ENCODE results near the gene DNAJC11. TPM values are rescaled to one million over a fixed set of nuclear protein-coding genes. Genes with fewer than 3 reads are reported as not detected.
A peak's percentile ranks its signal among the peaks of the same experiment; 100 is the strongest.

The DNAJC11 gene
- polyA plus RNA-seq, 1 of the 3 experiments (the other 2 are of a cell fraction): 38.2 TPM

- no peak for TF ChIP-seq REST (IDR thresholded peaks at IDR 0.05; ENCODE audit: low read depth, low read length)
- no peak for TF ChIP-seq TCF12 (IDR thresholded peaks at IDR 0.05)
- no peak for TF ChIP-seq RAD21 (IDR thresholded peaks at IDR 0.05; ENCODE audit: low read length)
Measured at GRCh38 chr1:6745073-6745472, 43.5 kb upstream of the DNAJC11 start (continued).

GRCh38 chr1:6743189-6744101, 41.8 kb upstream of the DNAJC11 start:
- POLR2A ChIA-PET: no interaction called here
- no peak for TF ChIP-seq USF1 (IDR thresholded peaks at IDR 0.05; ENCODE audit: borderline replicate concordance, low read depth)
- TF ChIP-seq TCF12 (IDR thresholded peaks at IDR 0.05): peak; percentile 52
- peak; percentile 77 for TF ChIP-seq PBX3 (IDR thresholded peaks at IDR 0.05)
- no peak for TF ChIP-seq IRF3 (IDR thresholded peaks at IDR 0.05; ENCODE audit: low read depth, low read length)
- TF ChIP-seq MEF2A (IDR thresholded peaks at IDR 0.05; ENCODE audit: borderline replicate concordance, low read depth): peak; percentile 80; the same call in 1 of the 2 replicates
- TF ChIP-seq CTCF (IDR thresholded peaks at IDR 0.05): no peak
- no peak for TF ChIP-seq YY1 (IDR thresholded peaks at IDR 0.05; ENCODE audit: low read depth)
- peak; percentile 12; the same call in 1 of the 2 replicates for TF ChIP-seq JUND (IDR thresholded peaks at IDR 0.05)
- no peak for TF ChIP-seq GABPA (IDR thresholded peaks at IDR 0.05; ENCODE audit: low read depth)
- TF ChIP-seq ZBTB33 (IDR thresholded peaks at IDR 0.05; ENCODE audit: borderline replicate concordance, low read depth): no peak
- TF ChIP-seq NFIC (IDR thresholded peaks at IDR 0.05; ENCODE audit: borderline replicate concordance): peak; percentile 60; the same call in 1 of the 2 replicates
- no peak for TF ChIP-seq TEAD4 (IDR thresholded peaks at IDR 0.05; ENCODE audit: borderline replicate concordance, insufficient read depth)
- no peak for TF ChIP-seq USF2 (IDR thresholded peaks at IDR 0.05; ENCODE audit: borderline replicate concordance, low read depth, low read length)
- TF ChIP-seq MAX (IDR thresholded peaks at IDR 0.05; ENCODE audit: low read depth): peak; percentile 47; the same call in 1 of the 2 replicates
- no peak for TF ChIP-seq RFX5 (IDR thresholded peaks at IDR 0.05; ENCODE audit: low read length)

More at GRCh38 chr1:6743189-6744101, 41.8 kb upstream of the DNAJC11 start:
- Histone ChIP-seq H3K4me1 (ENCODE audit: control insufficient read depth in 1 of 2, insufficient read depth in 2 of 2, low read depth in 1 of 2, low read length in 1 of 2) (peaks cover 0 to 9% of the 10 kb centered on the region in 2 experiments; a peak in 1 of 4 replicates), H2AFZ (ENCODE audit: low read depth) (peak overlapping the region; percentile 79), H3K36me3 (replicated peaks in 1 of 2; ENCODE audit: control insufficient read depth in 1 of 2, insufficient read depth in 2 of 2, low read length in 1 of 2) (no peaks in the 10 kb centered on the region), H3F3A (replicated peaks; ENCODE audit: insufficient read depth) (peaks cover 19% of the 10 kb centered on the region), H3K9ac (peak overlapping the region; percentile 40; the same call in 1 of the 2 replicates), H3K4me3 (ENCODE audit: low read depth in 2 of 2, low read length in 1 of 2) (no peak overlapping the region), H3K4me2 (peak overlapping the region; percentile 69), H3K9me2 (no peaks in the 10 kb centered on the region), H3K27ac (ENCODE audit: low read depth in 2 of 2, low read length in 1 of 2) (peak overlapping the region; percentile 71 to 93), H4K20me1 (ENCODE audit: insufficient read depth) (no peaks in the 10 kb centered on the region), H3K9me3 (no peaks in the 10 kb centered on the region), H3K79me2 (ENCODE audit: insufficient read depth) (no peaks in the 10 kb centered on the region), H3K27me3 (ENCODE audit: insufficient read depth) (no peaks in the 10 kb centered on the region)
- DNase-seq: no peak
- WGBS (ENCODE audit: low lambda C conversion rate): 60% methylated on average over 10 of the region's 20 CpGs
- CTCF ChIA-PET: interaction anchor here (0.6 kb wide), 1 partner anchor 584 kb away, joined by 3 read pairs; no protein-coding TSS in a partner anchor

All from SK-N-SH (cell line).